Anterior cingulate cortex (tissue), 58 donors: ENCODE data around the gene EXOSC5.

ENCODE experiments used
- DNase-seq, 58 donors: peaks; one replicate each; lab custom pipeline; 2025; lab: John Stamatoyannopoulos, UW

EXOSC5 gene

GRCh38 chr19:41426952-41427646, 29.9 kb upstream of the EXOSC5 start, which contains the start of gene B3GNT8:
TSS of gene B3GNT8 (minus strand) at chr19:41427374. CDS start at chr19:41426778, 596 bp downstream.
- peak in 2 of 58 donors; percentile 21 to 38 for DNase-seq

DNA sequence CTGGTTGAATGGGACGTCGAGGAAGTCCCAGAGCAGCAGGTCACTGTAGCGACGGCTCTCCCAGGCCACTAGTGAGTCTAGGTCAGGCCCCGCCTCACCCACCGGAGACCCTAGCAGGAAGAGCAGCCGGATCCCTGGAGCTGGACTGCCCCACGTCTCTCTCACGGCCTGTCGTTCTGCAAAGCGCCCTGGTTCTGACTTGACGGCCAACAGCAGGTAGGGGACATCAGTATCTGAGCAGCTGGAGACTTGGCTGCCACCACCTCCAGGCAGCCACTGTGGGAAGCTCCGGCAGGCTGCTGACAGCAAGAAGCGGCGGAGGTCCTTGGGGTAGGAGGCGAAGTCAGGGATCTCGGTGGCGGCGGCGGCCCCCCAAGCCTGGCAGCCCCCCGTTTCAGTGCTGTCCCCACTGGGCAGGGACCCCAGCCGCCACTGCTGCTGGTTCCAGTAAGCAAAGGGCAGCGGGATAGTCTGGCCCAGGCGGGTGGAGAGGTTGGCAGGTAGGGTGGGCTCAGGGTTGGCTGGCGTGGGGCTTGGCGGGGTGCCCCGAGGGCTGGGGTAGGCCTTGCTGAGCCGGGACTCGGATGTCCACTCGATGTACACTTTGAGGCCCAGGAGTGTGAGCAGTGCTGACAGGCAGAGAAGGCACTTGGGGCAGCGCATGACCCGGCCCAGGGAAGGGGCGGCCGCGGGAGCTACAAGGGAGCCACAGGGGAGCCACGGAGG, 29.1 kb upstream of the EXOSC5 start:
- no peak for DNase-seq

DNA sequence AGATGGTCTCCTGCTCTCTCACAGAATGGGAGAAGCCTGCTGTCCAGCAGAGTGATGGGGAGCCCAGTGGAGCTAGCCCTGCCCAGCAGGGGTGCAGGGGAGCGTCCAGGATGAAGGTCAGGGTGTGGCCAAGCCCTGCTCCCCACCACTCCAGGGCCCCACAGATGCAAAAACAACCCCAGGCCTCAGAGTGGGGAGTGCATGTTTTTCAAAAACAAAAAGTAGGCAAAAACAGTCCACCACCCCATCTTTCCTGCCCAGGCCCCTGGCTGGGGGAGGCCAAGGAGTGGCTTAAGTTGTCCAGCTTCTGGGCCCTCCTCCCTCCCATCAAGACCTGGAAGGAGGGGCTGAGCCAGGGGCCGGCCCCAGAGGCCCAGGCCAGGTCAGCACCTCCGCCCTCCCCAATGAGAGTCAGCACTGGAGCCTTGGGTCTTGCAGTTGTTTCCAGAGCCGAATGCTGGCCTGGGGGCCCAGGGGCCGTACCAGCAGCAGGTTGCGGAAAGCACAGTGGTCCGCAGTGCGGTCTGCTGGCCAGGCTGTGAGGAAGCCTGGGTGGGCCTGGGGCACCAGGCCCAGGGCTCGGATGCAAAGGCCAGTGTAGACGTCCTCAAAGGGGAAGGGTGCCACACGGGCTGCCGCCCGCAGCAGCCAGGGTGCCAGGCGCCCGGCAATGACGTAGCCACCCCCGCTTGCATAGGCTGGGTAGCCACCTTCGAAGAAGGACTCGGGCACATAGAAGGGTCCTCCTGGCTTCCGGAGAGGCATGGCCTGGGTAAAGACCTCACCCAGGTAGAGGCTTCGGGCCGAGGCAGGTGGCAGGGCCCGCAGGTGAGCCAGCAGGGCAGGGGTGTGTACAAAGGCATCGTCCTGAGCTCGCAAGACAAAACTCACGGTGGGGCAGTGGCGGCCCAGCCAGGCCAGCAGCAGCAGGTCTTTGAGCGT, 28.3 kb upstream of the EXOSC5 start:
- DNase-seq, result no peak

DNA sequence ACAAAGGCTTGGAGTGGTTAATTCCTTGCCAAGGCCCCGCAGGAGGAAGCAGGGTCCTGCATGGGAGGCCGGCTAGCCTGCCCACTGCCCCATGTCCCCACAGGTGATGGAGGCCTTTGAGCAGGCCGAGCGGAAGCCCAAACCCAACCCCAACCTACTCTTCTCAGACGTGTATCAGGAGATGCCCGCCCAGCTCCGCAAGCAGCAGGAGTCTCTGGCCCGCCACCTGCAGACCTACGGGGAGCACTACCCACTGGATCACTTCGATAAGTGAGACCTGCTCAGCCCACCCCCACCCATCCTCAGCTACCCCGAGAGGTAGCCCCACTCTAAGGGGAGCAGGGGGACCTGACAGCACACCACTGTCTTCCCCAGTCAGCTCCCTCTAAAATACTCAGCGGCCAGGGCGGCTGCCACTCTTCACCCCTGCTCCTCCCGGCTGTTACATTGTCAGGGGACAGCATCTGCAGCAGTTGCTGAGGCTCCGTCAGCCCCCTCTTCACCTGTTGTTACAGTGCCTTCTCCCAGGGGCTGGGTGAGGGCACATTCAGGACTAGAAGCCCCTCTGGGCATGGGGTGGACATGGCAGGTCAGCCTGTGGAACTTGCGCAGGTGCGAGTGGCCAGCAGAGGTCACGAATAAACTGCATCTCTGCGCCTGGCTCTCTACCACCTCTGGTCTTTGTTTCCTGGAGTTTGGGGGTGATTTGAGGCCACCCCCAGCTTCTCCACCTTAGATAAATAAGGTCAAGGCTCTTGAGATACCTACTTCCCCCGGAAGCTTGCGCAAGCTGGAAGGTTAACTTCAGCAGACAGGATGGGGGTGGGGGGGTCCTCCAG, 27.4 kb upstream of the EXOSC5 start:
- DNase-seq, result no peak

GRCh38 chr19:41422955-41423354, 25.8 kb upstream of the EXOSC5 start:
- no peak for DNase-seq

- no peak for DNase-seq
Observed at GRCh38 chr19:41422456-41422855, 25.3 kb upstream of the EXOSC5 start.

GRCh38 chr19:41421973-41422372, 24.8 kb upstream of the EXOSC5 start:
- no peak for DNase-seq

DNA sequence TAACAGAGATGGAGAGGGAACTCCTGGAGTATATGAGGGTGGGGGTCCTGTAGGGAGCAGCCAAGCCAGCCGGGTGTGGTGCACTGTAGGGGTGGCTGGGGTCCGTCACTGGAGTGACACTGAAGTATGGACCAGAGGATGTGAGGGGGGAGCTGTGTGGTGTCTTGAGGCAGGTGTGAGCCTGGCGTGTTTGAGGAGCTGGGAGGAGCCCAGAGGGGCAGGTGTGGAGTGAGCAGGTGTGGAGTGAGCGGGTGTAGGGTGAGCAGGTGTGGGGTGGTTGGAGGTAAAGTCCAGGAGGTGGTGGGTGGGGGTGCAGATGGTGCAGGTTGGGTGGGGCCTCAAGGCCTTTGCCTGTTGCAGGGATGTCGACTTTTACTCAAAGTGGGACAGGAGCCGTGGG, 24.2 kb upstream of the EXOSC5 start:
- DNase-seq, result no peak

DNA sequence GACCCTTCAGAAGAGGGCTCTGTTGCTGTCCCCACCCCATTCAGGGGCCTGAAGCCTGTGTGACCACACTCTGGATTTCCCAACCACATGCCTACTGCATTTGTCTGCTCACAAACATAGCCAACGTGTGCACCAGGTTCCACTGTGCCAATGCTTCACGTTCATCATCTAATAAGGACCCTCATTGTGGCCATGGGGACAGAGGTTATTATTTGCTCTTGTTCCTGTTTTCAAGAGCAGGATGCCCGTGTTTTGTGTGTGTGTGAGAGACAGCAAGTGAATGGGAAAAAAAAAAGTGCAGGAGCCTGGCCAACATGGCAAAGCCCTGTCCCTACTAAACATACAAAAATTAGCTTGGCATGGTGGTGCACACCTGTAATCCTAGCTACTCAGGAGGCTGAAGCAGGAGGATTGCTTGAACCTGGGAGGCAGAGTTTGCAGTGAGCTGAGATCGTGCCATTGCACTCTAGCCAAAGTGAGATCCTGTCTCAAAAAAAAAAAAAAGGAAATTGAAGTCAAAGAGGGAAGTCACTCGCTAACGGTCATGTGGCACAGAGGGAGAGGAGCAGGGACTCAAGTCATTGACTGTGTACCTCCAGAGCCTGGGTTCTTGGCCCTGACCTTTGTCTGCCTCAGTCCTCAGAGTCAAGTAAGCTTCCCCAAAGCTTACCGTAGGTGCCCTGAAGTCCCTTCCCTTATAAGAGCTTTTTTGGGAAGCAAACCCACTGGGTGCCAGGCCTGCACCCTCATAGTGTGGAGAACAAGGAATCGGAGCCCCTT, 23.1 kb upstream of the EXOSC5 start:
- DNase-seq, result peak in 2 of 58 donors; percentile 5 to 20

- no peak for DNase-seq
Observed at GRCh38 chr19:41416194-41416674, 19.1 kb upstream of the EXOSC5 start.

GRCh38 chr19:41415154-41415571, 18.0 kb upstream of the EXOSC5 start:
- no peak for DNase-seq

- no peak for DNase-seq
Observed at GRCh38 chr19:41414461-41414860, 17.3 kb upstream of the EXOSC5 start.

DNA sequence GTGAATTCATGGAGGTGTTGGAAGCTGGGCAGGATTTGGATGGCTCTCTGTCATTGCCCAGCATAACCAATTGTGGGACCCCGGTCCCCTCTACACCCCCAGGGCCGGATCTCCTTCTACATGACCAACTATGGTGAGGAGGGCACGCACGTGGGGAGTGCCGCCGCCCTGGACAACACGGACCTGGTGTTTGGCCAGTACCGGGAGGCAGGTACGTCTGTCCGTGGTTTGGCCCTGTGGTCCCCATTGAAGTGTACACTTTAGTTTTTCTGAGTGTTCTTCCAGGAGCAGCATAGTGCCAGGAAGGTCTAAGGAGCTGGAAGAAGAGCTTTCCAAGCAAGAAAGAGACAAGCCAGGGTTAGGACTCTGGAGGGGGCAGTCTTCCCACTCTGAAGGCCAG, 16.8 kb upstream of the EXOSC5 start:
- DNase-seq, result no peak

DNA sequence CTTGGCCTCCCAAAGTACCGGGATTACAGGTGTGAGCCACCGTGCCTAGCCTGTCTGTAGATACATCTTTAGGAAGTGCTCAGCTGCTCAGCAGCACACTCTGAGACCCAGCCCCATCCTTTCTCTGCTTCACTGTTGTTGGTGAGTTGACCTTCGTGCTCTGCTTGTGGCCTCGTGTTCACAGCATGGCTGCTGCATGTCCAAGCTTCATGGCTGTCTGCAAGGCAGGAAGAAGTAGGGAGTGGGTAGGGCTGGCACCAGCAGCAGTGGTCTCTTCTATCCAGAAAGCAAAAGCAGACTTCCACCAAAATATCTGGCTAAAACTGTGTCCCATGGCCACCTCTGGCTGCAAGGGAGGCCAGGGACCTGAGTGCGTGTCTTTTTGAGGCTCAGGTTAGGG, 15.8 kb upstream of the EXOSC5 start:
- DNase-seq, result no peak

DNA sequence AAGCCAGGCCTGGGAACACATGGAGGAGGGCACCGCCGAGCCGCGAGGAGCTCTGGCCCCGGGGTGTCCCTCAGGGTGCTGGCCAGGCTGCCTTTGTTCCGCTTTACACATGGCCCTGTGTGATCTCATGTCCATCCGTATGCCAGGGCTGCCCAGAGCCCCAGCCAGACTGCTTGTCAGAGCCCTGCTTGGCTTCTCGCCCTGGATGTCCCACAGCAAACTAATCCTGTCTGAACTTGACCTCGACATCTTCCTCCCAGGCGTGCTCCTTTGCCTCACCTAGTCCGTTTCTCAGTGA, 14.8 kb upstream of the EXOSC5 start:
- DNase-seq, result peak in 38 of 58 donors; percentile 13 to 78 (median 47)

GRCh38 chr19:41411100-41411967, 14.2 kb upstream of the EXOSC5 start:
- no peak for DNase-seq

GRCh38 chr19:41410336-41411054, 13.3 kb upstream of the EXOSC5 start:
- DNase-seq, result no peak

DNA sequence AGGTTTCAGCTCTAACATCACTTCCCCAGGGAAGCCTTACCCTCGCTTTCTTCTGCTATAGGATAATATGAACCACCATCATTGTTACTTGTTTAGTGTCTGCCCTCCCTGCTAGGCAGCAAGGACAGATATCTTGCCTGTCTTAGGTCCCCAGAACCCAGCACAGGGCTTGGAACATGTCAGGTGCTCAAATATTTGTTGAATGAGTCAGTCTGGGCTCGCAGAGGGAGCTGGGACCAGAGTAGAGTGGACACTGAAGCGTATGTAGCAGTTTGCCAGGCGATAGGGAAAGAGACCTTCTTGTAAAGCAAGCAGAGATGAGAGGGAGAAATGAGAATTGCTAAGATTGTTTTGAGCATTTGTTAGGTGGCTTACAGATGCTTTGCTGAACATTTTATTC, 12.1 kb upstream of the EXOSC5 start:
- DNase-seq, result no peak
